Central memory CD8-positive, alpha-beta T cell (primary cell): ENCODE data around the gene SPAAR.
"Not testable (repeated sequence)": the region's sequence is repeated elsewhere in the genome, so short reads cannot be mapped to it uniquely, and the experiment has no call there.

Experiments
- ATAC-seq: fragments of 150-1000 bp; cut with Tn5 transposase; replicated peaks from 2 replicates; pipeline ENCODE4 v1.10.0; 2022; ENCODE audit warnings: mild to moderate bottlenecking, moderate FRiP score, moderate number of reproducible peaks; ENCODE audit not compliant: poor library complexity, severe bottlenecking; ENCODE audit errors: extremely low read depth
- DNase-seq, 2 donors: peaks; one replicate each; pipeline ENCODE4 v3.0.0; 2021; ENCODE audit warnings: low spot score in 2 of 2
- H3K27ac Mint-ChIP-seq: one replicate; pipeline ENCODE4 v1.8.0; 2022; ENCODE audit warnings: low read depth, mild to moderate bottlenecking, moderate library complexity, mixed read lengths
- H3K27me3 Mint-ChIP-seq: one replicate; pipeline ENCODE4 v1.8.0; 2022; ENCODE audit warnings: mixed read lengths
- H3K36me3 Mint-ChIP-seq: one replicate; pipeline ENCODE4 v1.8.0; 2022; ENCODE audit warnings: mild to moderate bottlenecking, moderate library complexity, mixed read lengths; ENCODE audit not compliant: insufficient read depth
- H3K4me1 Mint-ChIP-seq: one replicate; pipeline ENCODE4 v1.8.0; 2022; ENCODE audit warnings: mixed read lengths
- H3K4me3 Mint-ChIP-seq: one replicate; pipeline ENCODE4 v1.8.0; 2022; ENCODE audit warnings: mild to moderate bottlenecking, moderate library complexity, mixed read lengths
- H3K9me3 Mint-ChIP-seq: one replicate; pipeline ENCODE4 v1.8.0; 2022; ENCODE audit warnings: mixed read lengths

The SPAAR gene

GRCh38 chr9:35905912-35906679 lies 3.2 kb upstream of the SPAAR start, which contains the start of gene HRCT1:
TSS of gene HRCT1 (plus strand) at chr9:35906202. CDS start at chr9:35906288, 86 bp downstream.
- DNase-seq (no peak), ATAC-seq (no peak)
- H3K27me3 Mint-ChIP-seq = peaks cover 15% of the 10 kb centered on the region
- no peak within 1 kb of the TSS for H3K27ac Mint-ChIP-seq
- no peaks in the 10 kb centered on the region for H3K9me3 Mint-ChIP-seq
- peaks cover 6% of the 10 kb centered on the region for H3K4me1 Mint-ChIP-seq
- H3K4me3 Mint-ChIP-seq = no peak within 1 kb of the TSS
- no peaks in the 10 kb centered on the region for H3K36me3 Mint-ChIP-seq

GRCh38 chr9:35906923-35907699 lies 2.2 kb upstream of the SPAAR start:
- no peak overlapping the region for H3K27ac Mint-ChIP-seq
- ATAC-seq = no peak
- H3K9me3 Mint-ChIP-seq = no peaks in the 10 kb centered on the region
- no peaks in the 10 kb centered on the region for H3K36me3 Mint-ChIP-seq
- H3K27me3 Mint-ChIP-seq = peaks cover 6% of the 10 kb centered on the region
- no peak for DNase-seq
- H3K4me3 Mint-ChIP-seq = no peak overlapping the region
- H3K4me1 Mint-ChIP-seq = peaks cover 6% of the 10 kb centered on the region

- Mint-ChIP-seq H3K36me3 (no peaks in the 10 kb centered on the region), H3K27ac (no peak overlapping the region), H3K4me3 (no peak overlapping the region), H3K9me3 (no peaks in the 10 kb centered on the region), H3K27me3 (no peaks in the 10 kb centered on the region), H3K4me1 (peaks cover 6% of the 10 kb centered on the region)
- DNase-seq = no peak
- no peak for ATAC-seq
Measured at GRCh38 chr9:35907711-35908503, 1.4 kb upstream of the SPAAR start.

GRCh38 chr9:35908504-35909125 lies 675 bp upstream of the SPAAR start:
- H3K36me3 Mint-ChIP-seq = no peaks in the 10 kb centered on the region
- H3K9me3 Mint-ChIP-seq = no peaks in the 10 kb centered on the region
- H3K27me3 Mint-ChIP-seq = no peaks in the 10 kb centered on the region
- H3K27ac Mint-ChIP-seq = peak overlapping the region; percentile 68
- H3K4me1 Mint-ChIP-seq = peaks cover 6% of the 10 kb centered on the region
- ATAC-seq (no peak), DNase-seq (no peak)
- no peak overlapping the region for H3K4me3 Mint-ChIP-seq

- no peak for ATAC-seq
- H3K4me1 Mint-ChIP-seq = peaks cover 6% of the 10 kb centered on the region
- H3K9me3 Mint-ChIP-seq = no peaks in the 10 kb centered on the region
- H3K27me3 Mint-ChIP-seq = no peaks in the 10 kb centered on the region
- no peaks in the 10 kb centered on the region for H3K36me3 Mint-ChIP-seq
- no peak overlapping the region for H3K27ac Mint-ChIP-seq
- DNase-seq = no peak
- H3K4me3 Mint-ChIP-seq = no peak overlapping the region
Measured at GRCh38 chr9:35909687-35910612, 660 bp downstream of the SPAAR start.

GRCh38 chr9:35910613-35911359 lies 1.5 kb downstream of the SPAAR start:
- Mint-ChIP-seq H3K4me3 (peak overlapping the region; percentile 46), H3K27me3 (no peaks in the 10 kb centered on the region), H3K9me3 (no peaks in the 10 kb centered on the region), H3K36me3 (no peaks in the 10 kb centered on the region), H3K4me1 (peaks cover 6% of the 10 kb centered on the region), H3K27ac (peak overlapping the region; percentile 62)
- ATAC-seq (no peak), DNase-seq (no peak)

GRCh38 chr9:35911690-35912089 lies 2.4 kb downstream of the SPAAR start:
- no peaks in the 10 kb centered on the region for H3K9me3 Mint-ChIP-seq
- no peak overlapping the region for H3K4me3 Mint-ChIP-seq

GRCh38 chr9:35912791-35913400 lies 3.6 kb downstream of the SPAAR start:
- no peaks in the 10 kb centered on the region for H3K27me3 Mint-ChIP-seq
- H3K4me3 Mint-ChIP-seq = no peak overlapping the region
- ATAC-seq = no peak
- H3K36me3 Mint-ChIP-seq = no peaks in the 10 kb centered on the region
- no peaks in the 10 kb centered on the region for H3K9me3 Mint-ChIP-seq
- DNase-seq = no peak
- no peak overlapping the region for H3K27ac Mint-ChIP-seq
- peaks cover 6% of the 10 kb centered on the region for H3K4me1 Mint-ChIP-seq

More at GRCh38 chr9:35911690-35912089, 2.4 kb downstream of the SPAAR start:
- no peak overlapping the region for H3K27ac Mint-ChIP-seq
- H3K4me1 Mint-ChIP-seq = peaks cover 6% of the 10 kb centered on the region
- no peak for ATAC-seq
- DNase-seq = no peak
- no peaks in the 10 kb centered on the region for H3K36me3 Mint-ChIP-seq
- no peaks in the 10 kb centered on the region for H3K27me3 Mint-ChIP-seq

GRCh38 chr9:35913429-35913828 lies 4.1 kb downstream of the SPAAR start:
- DNase-seq, H3K27me3 Mint-ChIP-seq, H3K27ac Mint-ChIP-seq, H3K4me3 Mint-ChIP-seq, ATAC-seq, H3K4me1 Mint-ChIP-seq, H3K9me3 Mint-ChIP-seq, H3K36me3 Mint-ChIP-seq: not testable (repeated sequence)

- no peak for ATAC-seq
- H3K27me3 Mint-ChIP-seq = no peaks in the 10 kb centered on the region
- no peak overlapping the region for H3K4me3 Mint-ChIP-seq
- H3K4me1 Mint-ChIP-seq = peaks cover 6% of the 10 kb centered on the region
- H3K36me3 Mint-ChIP-seq = no peaks in the 10 kb centered on the region
- no peak overlapping the region for H3K27ac Mint-ChIP-seq
- no peak for DNase-seq
- H3K9me3 Mint-ChIP-seq = no peaks in the 10 kb centered on the region
Measured at GRCh38 chr9:35914301-35914807, 5.1 kb downstream of the SPAAR start.
